GM18951 (cell line): ENCODE data around the gene ZDHHC20.
"Not testable (repeated sequence)": the region's sequence is repeated elsewhere in the genome, so short reads cannot be mapped to it uniquely, and the experiment has no call there.

Source experiments
- POLR2A ChIP-seq: IDR thresholded peaks from 4 replicates; pipeline ENCODE4 v1.6.1; 2011; ENCODE audit warnings: mild to moderate bottlenecking; ENCODE audit not compliant: insufficient read length, insufficient read depth; ENCODE audit errors: extremely low read depth
- in situ Hi-C: fragments of 300-500 bp; cut with MboI; formaldehyde crosslinking; loops from one replicate; pipeline ENCODE4 v1.12.0; 2022; ENCODE audit warnings: low sequenced_read_pairs, mixed read lengths, inconsistent platforms; ENCODE audit not compliant: unreplicated experiment

Gene ZDHHC20

DNA sequence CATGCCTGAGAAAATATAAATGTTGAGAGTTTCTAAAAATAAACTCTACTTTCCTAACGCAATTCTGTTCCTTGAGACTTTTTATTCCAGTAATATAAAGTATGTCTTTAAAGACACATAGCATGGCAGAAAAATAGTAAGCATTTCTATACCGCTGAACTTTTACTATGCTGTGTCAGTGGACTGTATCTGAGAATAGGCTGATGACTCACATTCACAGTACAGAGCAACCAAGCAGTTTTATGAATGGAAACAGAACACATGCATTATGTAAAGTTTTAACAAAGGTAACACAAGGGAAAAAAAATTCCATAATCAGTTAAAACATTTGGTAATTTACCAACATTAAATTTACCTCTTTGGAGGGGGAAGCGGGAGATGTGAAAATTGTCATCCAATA lies 38.4 kb downstream of the ZDHHC20 start:
- TF ChIP-seq POLR2A: no peak
- in situ Hi-C loops: no loop called here

DNA sequence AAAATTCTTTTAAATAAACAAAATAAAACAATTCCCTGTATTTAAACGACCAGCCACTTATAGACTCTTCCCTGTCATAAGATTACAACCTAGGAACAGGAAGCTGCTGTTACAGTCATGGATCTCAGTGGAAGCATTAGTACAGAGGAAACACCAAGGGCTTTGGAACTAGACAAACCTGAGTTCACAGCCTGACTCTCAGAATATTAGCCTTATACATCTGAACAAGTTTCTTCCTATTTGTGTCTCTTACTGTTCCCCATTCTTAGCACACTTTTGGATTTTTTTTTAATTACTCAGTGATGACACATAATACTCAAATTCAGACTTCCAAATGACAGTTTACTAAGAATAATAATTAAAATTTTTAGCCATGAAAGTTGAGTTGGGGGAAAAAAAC lies 46.1 kb downstream of the ZDHHC20 start:
- in situ Hi-C loops: no loop called here
- TF ChIP-seq POLR2A: no peak

GRCh38 chr13:21410453-21410852 lies 48.6 kb downstream of the ZDHHC20 start:
- in situ Hi-C loops: not testable (repeated sequence)

DNA sequence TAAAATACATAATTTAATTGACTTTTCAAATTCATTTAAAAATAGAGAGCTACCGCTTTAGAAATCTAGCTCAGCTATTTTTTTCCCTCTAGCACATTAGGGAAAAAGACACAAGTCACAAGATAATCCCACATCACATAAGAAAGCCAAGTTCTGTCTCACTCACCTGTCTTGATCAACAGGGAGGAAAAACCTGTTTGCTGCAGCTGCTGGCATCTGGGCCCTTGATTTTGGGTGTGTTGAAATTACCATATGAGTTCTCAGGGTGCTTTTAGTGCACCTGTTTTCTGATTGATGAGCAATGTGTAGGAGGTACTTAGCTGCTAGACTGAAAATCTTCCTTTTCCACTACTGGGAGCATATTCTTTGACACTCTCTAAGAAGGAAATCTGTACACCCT lies 53.8 kb downstream of the ZDHHC20 start:
- no peak for TF ChIP-seq POLR2A
- in situ Hi-C loops: no loop called here

DNA sequence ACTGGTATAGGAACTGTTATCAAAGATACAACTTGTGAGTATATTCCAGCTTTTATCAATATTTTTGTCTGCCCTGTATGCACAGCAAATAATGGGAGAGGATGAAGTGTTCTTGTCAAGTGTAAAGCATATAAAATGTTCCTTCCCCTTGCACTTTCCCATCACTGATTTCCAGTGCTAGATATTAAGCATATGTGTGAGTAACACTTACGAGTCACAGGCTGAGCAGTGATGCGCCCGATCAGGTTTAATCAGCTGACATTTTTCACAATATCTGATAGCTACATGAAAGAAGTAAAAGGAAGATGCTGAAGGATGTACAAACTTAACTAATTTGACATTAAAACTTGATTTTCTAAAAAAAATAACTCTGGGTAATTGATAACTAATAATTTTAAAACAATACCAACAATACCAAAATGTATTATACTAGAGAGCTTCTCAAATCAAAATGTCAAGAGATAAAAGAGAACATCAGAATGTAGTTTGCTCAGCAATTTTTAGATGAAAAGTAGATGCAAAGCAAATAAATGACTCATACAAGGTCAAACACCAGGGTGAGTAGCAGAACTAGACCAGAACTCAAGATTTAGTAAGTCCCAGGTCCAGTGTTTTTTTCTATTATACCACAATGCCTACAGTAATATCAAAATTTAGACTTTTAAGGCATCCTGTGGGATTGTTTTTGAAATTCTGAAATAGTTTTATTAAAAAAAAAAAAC lies 56.4 kb downstream of the ZDHHC20 start:
- no peak for TF ChIP-seq POLR2A
- in situ Hi-C loops: no loop called here

DNA sequence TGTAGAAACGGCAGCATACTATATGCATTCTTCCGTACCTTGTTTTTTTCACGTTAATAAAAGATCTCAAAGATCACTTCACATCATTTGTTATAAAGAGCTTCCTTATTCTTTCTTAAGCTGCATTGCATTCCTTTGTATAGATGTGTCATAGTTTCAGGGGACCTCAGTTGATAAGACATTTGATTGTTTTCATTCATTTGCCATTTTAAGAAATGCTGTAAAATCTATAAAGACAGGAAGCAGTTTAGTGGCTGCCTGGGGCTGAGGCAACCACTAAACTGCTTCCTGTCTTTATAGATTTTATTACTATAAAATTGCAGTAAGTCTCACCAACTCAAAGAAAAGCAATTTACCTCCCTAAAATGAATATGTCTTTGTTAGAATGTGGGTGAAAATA lies 59.4 kb downstream of the ZDHHC20 start:
- in situ Hi-C loops: no loop called here

DNA sequence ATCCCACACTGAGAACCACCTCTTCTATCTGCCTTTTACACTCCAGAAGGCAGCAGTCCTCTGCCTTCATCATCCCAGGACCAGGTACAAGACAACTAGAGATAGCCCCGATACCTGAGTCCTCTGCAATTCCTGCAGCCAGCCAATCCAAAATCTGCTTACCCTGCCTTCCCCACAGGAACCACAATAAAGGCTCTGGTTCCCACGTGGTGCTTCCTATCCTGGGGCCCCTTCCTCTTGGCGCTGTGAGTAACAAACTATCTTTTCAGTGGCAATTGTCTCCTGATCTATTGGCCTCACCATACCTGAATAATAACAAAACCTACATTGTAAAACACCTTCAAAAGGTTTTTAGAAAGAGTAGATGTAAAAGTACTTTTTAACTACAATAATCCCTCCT lies 63.1 kb downstream of the ZDHHC20 start:
- TF ChIP-seq POLR2A: no peak
- in situ Hi-C loops: no loop called here

More for the DNA sequence above, 59.4 kb downstream of the ZDHHC20 start:
- TF ChIP-seq POLR2A: no peak

- in situ Hi-C loops: no loop called here
- no peak for TF ChIP-seq POLR2A
These were observed 70.0 kb downstream of the ZDHHC20 start for GRCh38 chr13:21389124-21389523.

DNA sequence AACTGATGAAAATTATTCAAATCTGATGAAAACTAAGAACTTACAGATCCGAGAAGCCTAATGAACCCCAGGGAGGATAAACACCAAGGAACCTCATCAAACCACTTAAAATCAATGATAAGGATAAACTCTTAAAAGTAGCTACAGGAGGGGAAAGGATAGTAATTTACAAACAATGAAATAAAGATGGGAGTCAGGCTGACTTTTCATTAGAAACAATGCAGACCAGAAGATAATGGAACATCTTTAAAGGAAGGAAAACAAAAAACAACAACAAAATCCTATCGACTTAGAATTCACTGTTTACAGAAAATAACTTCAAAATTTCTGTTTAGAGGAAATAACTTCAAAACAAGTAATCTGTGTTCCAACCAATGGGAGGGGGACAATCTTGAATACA lies 73.4 kb downstream of the ZDHHC20 start:
- TF ChIP-seq POLR2A: no peak
- in situ Hi-C loops: no loop called here

- no peak for TF ChIP-seq POLR2A
- in situ Hi-C loops: no loop called here
These were observed 76.0 kb downstream of the ZDHHC20 start for GRCh38 chr13:21383090-21383489.

DNA sequence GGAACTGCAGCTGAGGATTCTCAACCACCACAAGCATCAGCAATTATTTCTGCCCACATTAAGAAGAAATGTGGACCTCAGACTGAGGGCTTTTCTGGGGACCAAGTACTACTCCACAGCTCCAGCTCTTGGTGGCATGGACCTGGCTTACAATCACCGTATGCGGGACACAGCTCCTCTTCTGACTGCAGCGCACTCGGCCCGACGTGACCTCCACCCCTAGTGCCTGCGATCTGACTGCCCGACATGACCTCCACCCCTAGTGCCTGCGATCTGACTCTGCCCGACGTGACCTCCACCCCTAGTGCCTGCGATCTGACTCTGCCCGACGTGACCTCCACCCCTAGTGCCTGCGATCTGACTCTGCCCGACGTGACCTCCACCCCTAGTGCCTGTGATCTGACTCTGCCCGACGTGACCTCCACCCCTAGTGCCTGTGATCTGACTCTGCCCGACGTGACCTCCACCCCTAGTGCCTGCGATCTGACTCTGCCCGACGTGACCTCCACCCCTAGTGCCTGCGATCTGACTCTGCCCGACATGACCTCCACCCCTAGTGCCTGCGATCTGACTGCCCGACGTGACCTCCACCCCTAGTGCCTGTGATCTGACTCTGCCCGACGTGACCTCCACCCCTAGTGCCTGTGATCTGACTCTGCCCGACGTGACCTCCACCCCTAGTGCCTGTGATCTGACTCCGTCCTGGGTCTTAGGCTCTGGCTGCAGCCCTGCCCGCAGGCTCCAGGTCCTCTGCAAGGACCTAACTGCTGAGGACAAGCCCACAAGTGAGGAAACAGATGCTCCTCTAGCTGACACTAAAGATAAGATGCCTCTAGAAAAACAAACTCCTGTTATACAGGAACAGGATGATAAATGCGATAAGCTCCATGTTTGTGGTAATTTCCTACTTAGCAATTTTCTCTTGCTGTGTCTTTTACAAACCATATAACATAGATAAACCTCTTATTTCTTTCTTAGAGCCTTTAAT lies 81.8 kb downstream of the ZDHHC20 start:
- in situ Hi-C loops: not testable (repeated sequence)

DNA sequence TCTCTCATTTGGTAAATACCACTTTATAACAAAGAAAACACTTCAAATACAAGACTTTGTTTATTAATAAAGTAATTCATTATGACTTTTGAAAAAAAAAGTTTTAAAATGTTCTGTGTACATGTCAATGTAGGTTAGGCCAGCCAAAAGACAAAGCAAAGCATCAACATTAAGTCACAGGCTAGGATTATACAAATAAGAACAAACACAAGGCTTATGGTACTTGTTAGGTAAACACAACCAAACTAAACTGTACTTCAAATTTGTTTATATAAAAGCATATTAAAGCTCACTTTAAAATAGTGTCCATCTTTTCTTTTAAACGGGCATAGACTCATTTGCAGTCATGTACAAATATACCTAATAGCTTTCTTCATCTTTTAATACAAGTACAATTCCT lies 86.6 kb downstream of the ZDHHC20 start:
- no peak for TF ChIP-seq POLR2A
- in situ Hi-C loops: no loop called here

DNA sequence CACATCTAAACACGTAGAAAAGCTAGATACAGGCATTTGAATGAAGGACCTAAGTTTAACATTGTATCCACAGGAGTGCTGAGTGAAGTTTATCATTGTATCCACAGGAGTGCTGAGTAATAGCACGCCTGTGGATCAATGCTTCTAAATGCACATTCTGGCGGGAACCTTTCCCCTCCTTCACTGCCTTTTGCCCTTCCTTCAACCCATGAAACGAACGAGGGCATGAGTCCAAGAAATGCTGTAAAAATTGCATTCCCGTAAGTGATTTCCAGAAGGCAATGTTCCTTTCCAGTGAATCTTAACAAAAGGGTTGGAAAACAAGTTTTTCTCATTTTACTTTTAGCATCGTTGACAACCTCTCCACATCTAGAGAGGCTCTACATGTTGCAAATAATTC lies 88.1 kb downstream of the ZDHHC20 start:
- TF ChIP-seq POLR2A: no peak
- in situ Hi-C loops: no loop called here

GRCh38 chr13:21365574-21365973 lies 93.5 kb downstream of the ZDHHC20 start:
- TF ChIP-seq POLR2A: no peak
- in situ Hi-C loops: no loop called here
